GM20000 (cell line): Measurements from ENCODE around the gene IARS2.
"Not testable (repeated sequence)": the region's sequence is repeated elsewhere in the genome, so short reads cannot be mapped to it uniquely, and the experiment has no call there.

Experiments used
- DNase-seq: peaks from one replicate; pipeline ENCODE4 v3.0.0; 2012; ENCODE audit warnings: low spot score
- CTCF ChIP-seq: IDR thresholded peaks from 2 replicates; pipeline ENCODE4 v1.5.1; 2012; ENCODE audit warnings: mild to moderate bottlenecking, control low read depth; ENCODE audit errors: extremely low read depth, missing control alignments

IARS2 gene

DNA sequence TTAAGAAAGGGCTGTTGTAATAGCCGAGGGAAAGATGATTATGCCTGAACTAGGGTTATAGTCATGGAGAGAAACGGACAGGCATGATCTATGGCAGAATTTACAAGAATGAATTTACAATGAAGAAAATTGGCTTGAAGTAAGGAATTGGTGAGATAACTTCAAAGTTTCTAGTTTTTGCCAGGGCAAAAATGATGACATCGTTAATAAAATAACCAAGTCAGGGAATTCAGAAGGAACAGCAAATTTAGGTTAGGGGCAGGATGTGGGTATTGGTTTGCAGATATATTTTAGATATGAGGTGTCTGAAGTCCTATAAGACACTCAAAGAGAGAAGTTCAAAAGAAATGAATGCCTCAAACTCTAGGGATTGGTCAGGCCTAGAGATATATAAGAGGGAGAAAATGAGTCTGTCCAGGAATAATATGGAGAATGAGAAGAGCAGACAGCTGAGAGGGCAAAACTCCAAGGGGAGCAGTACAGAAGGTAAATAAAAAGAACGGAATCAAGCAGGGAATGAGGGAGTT lies 62.8 kb downstream of the IARS2 start:
- DNase-seq, result no peak
- no peak for TF ChIP-seq CTCF

DNA sequence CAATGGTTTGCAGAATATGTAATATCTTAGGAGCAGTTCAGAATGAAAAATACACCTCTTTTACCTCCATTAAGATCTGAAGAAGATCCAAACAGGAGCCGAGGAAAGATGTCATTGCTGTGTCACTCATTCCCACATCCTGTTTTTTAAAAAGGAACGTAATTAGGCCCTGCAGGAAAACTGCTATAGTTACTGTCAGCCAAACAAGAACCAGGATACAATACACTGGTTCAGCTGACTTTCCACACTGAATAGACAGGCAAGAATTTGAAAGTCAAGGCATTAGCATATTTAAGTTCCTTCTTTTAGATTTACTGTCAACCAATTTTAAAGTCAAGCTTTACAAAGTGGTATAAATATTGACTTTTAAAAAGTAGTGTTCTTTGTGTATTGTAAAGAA lies 63.8 kb downstream of the IARS2 start:
- no peak for TF ChIP-seq CTCF
- DNase-seq, result no peak

DNA sequence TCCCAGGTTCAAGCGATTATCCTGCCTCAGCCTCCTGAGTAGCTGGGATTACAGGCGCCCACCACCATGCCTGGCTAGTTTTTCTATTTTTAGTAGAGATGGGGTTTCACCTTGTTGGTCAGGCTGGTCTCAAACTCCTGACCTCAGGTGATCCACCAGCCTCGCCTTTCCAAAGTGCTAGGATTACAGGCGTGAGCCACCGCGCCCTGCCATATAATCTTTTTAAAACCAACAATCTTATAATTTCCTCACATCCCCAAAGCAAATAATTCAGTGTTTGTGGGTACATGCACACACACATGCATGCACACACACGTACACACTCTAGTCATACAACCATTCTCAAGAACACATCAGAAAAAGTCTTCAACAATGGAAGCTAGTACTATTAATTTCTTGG lies 64.6 kb downstream of the IARS2 start:
- not testable (repeated sequence) for DNase-seq

DNA sequence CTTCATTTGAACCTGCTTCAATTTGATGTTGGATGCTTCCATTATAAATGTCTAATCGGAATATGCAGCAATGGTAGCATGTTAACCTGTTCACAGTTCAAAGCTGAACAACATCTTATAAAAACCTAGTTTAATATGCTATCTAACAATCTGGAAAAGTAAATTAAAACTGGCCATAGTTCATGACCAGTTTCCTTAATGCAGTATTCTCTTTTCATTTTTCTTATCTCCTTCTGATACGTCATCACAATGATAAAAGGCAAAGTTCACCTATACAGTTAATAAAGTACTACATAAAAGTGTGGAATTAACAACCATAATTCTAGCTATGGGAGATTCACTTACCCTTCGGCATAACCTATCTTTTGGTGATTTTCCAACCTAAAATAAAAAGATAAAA lies 65.1 kb downstream of the IARS2 start:
- no peak for TF ChIP-seq CTCF
- no peak for DNase-seq

- DNase-seq, result no peak
- TF ChIP-seq CTCF, result no peak
These were observed 66.1 kb downstream of the IARS2 start for GRCh38 chr1:220160027-220160426.

DNA sequence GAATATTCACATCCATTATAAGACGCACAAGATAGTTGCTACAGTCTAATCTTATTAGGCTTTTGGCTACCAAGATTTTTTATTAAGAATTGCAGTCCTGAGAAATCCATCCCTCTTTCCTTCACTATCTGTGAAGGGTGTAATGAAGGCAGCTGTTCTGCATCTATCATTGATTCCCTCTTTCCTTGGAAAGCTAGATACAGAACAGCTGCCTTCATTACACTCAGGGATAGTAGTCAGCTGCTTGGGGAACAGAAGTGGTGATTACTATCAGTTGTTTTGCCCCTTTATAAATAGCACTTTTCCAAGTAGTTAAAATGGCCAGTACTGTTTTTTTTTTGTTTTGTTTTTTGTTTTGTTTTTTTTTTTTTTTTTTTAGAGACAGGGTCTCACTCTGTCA lies 70.2 kb downstream of the IARS2 start:
- DNase-seq, result no peak
- no peak for TF ChIP-seq CTCF

GRCh38 chr1:220164517-220164916 lies 70.6 kb downstream of the IARS2 start:
- TF ChIP-seq CTCF, result no peak
- DNase-seq, result no peak

DNA sequence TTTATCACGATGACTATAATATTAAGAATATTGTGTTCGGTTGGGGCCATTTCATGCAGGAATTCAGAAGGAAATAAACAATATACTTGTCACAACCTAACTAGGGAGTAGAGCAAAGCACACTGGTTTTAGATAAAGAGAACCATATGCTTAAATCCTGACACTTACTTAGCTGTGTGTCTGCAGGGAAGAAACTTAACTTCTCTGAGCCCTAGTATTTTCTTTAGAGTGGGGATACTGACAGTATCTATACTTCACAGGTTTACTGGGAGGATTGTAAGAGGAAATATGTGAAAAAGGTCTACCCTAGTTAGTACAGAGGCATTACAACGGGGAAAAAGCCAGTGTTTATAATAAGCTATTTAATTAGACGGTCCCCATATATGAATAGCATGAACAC lies 72.9 kb downstream of the IARS2 start:
- no peak for TF ChIP-seq CTCF
- DNase-seq, result no peak

- DNase-seq, result not testable (repeated sequence)
These were observed 76.0 kb downstream of the IARS2 start for GRCh38 chr1:220169887-220170286.
